ENCODE data around the gene TMEM144.

Gene TMEM144

GRCh38 chr4:158302076-158302866, 92.0 kb downstream of the TMEM144 start:
- no peak for DNase-seq

GRCh38 chr4:158304694-158305093, 94.4 kb downstream of the TMEM144 start:
- no peak for DNase-seq
